HG03097 (cell line): Measurements from ENCODE around the gene NELL2.
"Not testable (repeated sequence)": the region's sequence is repeated elsewhere in the genome, so short reads cannot be mapped to it uniquely, and the experiment has no call there.

Source experiments
- ATAC-seq: cut with Tn5 transposase; IDR thresholded peaks from one replicate; pipeline ENCODE4 v1.9.1; 2021; ENCODE audit not compliant: unreplicated experiment, low FRiP score

NELL2 gene

DNA sequence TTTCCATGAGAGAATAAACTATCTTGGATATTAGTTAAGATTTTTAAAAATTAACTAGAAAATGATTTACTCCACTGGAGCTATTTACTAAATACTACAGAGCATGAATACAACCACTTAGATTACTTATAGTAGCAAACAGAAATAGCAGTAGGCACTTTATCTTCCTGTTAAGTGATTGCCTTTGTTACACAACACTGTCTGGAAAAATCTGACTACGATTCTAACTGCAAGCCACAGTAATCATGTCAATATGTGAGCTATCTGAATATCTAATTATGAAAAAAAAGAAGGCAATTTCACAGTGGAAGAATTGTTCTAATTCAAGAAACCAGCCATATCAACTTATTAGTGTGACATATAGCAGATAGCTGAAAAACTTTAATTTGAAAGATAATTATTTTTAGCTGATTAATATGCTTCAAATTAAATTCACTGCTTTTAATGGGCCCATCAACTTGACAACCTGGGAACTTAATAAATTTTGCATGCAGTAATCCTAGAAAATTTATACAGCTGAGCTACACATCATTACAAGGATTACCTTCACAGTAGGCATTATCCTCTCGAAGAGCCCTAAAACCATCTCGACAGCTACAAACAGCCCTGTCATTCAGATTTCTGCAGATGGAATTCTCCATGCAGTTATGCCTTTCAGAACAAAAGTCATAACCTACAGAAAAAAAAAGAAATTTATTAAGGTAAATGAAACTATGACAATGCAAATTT, 172.8 kb downstream of the NELL2 start:
- ATAC-seq = no peak

DNA sequence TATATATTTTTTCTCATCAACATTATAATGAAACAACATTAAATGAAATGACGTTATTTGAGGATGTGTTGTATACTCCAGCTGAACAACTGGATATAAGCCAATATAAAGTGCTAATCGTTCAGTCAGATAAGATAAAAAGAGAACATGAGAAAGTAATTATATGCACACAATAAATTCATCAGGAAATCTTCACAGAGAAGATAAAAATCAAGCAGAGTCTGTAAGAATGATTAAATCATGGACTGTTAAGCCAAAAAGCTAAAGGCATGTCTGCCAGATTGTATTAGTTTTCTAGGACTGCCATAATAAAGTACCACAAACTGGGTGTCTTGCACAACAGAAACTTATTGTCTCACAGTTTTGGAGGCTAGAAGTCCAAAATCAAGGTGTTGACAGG, 178.6 kb downstream of the NELL2 start:
- ATAC-seq = no peak

DNA sequence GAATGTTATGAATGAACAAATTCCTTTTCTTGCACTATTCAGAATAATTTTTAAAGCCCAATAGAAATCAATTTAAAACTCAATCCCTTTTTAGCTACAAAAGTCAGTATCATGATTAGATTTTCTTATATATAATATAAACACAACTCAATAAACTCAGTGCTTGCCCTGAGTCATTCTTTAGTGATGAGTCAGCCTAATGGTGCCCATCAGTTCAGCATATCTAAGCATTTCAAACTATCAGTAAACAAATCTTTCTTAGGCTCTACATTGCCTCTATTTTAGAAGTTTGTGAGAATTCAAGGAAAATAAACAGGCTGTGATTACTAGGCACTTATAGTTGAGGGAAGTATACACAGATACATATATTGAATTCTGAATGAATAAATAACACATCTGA, 179.6 kb downstream of the NELL2 start:
- ATAC-seq = no peak

DNA sequence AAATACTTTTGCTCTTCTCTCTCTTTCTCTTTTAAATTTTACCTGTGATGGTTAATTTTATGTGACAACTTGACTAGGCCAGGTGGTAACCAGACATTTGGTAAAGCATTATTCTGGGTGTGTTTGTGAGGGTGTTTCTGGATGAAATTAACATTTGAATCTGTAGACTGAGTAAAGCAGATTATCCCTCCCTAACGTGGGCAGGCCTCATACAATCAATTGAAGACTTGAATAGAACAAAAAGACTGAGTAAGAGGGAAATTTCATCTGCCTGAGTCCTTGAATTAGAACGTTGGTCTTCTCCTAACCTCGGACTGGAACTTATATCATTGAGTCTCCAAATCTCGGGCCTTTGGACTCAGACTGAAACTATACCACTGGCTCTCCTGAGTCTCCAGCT, 182.1 kb downstream of the NELL2 start:
- no peak for ATAC-seq

DNA sequence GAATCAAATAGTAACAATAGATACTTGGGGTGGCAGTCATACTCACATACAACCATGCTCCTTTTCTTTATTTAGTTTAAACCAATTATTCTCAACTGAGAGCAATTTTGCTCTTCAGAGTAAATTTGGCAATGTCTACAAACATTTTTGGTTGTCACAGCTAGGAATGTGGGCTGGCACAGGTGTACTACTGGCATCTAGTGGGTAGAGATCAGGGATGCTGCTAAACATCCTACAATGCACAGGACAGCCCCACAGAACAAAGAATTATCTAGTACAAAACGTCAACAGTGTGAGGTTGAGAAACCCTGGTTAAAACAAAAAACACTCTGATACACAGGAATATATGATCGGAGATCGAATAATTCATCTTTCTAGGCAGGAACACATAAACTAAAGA, 186.5 kb downstream of the NELL2 start:
- no peak for ATAC-seq

DNA sequence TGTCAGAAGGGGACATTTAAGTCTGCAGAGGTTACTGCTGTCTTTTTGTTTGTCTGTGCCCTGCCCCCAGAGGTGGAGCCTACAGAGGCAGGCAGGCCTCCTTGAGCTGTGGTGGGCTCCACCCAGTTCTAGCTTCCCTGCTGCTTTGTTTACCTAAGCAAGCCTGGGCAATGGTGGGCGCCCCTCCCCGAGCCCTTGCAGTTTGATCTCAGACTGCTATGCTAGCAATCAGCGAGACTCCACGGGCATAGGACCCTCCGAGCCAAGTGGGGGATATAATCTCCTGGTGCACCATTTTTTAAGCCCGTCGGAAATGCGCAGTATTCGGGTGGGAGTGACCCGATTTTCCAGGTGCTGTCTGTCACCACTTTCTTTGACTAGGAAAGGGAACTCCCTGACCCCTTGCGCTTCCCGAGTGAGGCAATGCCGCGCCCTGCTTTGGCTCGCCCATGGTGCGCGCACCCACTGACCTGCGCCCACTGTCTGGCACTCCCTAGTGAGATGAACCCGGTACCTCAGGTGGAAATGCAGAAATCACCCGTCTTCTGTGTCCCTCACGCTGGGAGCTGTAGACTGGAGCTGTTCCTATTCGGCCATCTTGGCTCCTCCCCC, 189.2 kb downstream of the NELL2 start:
- not testable (repeated sequence) for ATAC-seq

DNA sequence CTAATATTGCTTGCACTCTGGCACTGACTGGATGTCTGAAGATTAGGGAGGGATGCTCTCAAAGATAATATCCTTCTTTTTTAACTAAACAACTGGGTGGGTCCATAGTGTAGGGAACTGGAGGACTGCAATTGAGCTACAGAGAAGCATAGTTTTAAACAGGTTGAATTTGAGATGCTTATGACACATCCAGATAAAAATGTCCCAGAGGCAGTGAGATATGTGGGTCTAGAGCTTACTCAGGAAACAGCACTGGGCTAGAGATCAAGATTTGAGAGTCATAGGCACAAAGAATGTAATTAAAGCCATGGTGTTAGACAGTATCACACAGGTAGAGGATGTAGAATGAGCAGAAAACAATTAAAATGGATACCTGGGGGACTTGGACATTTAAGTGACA, 198.4 kb downstream of the NELL2 start:
- no peak for ATAC-seq

DNA sequence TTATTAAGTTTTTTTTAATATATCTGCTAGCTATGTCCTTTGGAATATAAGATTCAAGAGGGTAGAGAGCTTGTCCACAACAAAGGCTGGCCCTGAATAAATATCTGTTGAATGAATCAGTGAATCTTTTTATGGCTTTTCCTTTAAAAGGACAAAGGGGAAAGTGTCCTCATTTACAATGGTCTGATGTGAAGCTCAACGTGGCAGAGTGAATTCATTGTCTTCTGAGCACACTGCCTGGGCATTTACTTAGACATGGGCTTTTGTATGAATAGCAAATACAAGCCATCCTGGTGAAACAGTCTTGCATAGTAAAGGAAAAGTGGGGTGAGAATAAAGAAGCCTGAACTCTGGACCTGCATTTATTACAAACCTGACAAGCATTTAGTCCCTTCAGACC, 201.2 kb downstream of the NELL2 start:
- no peak for ATAC-seq

DNA sequence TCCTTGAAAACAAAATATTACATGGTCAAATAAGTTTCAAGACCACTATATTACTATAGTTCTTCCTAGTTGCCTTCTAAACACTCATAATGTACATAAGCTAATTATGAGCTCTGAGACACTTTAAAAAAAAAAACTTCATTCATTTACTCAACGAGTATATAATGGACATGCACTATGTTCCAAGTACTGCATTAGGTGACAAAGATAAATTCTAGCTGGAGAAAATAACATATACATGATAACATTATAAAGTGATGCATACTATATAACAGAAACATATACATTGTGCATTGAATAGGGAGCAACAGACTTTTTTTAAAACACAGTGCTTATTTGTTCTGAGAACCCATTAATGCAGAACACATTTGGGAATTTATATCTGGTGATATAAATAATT, 202.3 kb downstream of the NELL2 start:
- ATAC-seq = no peak

DNA sequence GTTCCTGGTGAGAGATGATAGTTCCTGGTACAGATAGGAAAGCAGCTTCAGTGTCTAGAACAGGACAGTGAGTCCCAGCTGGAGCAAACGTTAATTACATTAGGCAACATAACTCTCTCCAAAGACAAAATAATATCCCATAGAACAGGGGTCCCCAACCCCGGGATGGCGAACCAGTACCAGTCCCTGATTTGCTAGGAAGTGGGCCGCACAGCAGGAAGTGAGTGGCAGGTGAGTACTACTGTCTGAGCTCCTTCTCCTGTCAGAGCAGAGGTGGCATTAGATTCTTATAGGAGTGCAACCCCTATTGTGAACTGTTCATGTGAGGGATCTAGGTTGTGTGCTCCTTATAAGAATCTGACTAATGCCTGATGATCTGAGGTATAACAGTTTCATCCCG, 204.1 kb downstream of the NELL2 start:
- ATAC-seq = no peak

DNA sequence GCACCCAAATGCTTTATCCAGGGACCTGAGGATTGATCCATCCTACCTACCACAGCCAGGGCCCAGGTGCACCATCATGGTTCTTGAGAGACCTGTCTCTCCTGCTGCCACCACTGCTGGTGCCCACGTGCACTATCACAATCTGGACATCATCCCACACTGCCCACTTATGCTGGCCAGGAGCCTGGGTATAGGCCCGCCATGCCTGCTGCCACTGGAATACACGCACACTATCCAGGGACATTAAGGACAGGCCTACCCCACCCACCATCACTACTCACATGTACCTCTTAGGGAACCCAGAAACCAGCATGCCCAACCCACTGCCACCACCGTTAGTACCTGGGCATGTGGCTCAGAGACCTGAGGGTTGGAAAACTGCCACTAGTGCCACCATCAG, 207.7 kb downstream of the NELL2 start:
- ATAC-seq = no peak

DNA sequence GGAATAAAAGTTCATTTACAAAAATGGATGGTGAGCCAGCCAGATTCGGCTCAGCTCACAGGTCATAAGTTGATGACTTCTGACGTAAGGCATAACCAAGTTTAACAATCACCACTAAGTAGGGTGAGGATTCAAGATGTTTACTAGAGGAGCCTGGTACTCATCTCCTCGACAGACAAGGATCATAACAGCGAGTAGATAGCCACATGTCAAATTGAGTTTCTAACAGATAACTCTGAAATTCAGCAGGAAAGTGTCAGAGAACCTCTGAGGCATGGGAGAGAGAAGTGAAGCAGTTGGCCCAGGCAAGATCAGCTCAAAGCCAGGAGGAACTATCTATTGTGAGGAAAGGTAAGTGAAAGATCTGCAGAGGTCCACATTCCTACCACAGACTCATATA, 208.7 kb downstream of the NELL2 start:
- ATAC-seq = no peak

DNA sequence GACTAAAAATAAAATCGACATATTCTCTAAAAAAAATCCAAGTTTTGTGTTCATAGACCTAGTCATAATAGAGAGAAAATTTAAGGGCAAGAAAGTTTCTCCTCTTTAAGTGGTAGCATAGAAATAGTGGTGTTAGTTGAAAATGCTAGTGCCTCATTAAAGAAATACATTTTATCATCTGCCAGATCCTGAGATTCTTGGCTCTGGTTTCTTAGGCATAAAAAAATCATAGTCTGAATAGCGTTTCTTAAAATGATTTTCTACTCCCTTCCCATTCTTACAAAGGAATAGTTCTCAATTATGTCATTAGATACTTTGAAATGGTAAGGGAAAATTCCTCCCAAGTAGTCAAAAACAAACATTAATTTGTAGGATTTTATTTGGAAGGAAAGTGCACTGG, 212.8 kb downstream of the NELL2 start:
- no peak for ATAC-seq

DNA sequence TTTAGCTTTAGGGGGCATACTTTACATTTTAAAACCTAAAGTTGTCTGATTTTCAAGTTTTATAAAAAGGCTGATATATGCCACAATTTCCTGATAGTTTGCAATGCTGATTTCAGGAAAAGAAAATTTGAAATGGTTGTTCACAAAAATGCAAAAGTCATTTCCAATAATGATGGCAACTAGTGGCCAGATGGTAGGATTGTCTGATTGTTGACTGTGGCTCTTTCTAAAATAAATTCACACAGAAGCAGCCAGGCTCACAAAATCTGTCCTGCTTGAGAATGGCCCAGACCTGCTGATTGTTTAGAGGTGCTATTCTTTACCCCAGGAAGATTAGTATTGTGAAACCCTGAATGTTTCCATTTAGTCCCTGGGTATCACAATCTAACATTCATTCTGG, 220.3 kb downstream of the NELL2 start:
- no peak for ATAC-seq

DNA sequence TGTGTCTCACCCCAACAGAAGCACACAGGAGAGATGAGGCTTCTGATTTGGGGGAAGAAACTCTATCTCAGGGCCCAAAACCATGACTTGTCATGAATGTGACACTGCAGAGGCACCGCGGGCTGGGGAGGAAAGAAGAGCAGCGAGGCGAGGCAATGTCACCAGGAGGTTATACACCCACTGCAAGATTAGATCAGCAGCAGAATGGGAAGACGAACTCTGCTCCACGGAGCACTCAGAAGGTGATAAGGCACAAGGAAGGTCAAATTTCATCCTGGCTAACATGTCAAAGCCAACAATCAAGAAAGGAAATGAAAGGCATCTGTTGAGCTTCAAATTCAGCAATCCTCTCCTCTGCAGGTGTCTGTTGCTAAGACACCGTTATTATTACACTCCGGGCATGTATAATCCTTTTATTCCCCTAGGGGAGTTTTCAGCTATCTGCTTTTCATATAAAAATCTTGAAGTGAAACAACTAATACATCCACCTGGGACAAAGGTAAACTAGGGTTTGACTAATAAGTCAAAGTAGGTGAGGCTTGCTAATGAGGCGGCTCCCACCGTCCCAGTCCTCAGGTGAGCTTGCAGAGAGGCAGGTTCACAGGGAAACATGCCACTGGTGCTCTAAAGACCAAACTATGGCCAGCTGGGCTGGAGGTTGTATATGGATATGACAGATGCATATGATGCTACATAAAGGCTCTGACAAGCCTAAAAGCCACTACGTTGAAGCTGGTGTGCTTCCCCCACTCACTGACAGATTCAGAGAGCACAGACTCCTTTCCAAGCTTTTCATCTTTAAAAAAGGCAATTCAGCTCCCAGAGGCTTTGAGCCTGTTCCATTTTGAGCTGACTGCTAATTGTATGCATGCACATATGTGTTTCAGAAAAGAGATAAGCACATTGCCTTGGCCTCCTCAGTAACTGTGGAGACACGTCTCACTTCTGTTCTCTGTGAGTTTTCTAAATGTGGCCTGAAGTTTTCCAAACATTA, 221.2 kb downstream of the NELL2 start:
- no peak for ATAC-seq

DNA sequence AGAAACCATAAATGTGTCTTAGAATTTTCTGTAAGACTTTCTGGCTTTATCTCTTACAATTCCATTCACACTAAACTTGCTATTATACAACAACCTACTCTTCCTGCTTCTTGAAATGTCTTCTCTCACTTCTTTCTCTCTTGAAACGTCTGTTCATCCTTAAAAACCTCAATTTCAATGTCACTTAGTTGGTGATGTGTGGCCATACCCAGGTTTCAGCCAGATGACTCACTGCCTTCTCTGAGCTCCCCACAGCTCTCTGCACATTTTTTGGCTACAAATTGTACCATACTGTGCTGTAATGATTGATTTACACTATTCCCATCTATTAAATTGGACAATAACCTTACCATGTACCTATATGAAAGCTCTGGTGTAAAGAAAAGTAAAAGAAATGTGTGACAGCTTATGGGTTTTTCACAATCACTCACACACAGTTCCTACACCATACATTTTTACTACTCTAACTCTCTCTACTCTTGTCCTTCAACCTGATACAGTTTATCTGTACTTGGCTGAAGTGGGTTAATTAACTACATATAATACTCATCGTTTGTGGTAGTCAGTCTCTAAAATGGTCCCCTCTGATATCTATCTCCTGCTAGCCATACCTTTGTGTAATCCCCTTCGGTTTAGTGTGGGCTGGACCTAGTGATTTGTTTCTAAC, 222.1 kb downstream of the NELL2 start:
- ATAC-seq = no peak

DNA sequence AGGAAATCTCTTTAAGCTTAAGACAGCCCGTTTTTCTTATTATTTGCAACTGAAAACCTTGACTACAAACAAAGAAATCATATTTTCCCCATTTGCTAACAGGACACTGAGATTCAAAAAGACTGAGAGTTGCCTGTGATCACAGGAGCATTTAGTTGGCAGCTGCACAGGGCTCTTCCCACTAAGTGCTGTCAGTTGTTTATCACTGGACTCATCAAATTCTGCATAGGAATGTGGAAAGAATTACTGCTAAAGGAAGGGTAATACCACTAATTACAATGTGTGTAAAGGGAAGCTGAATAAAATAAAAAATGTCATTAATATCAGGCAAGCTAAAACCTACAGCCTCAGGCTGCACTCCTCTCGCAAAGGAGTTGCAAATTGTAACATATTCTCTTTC, 226.4 kb downstream of the NELL2 start:
- no peak for ATAC-seq

DNA sequence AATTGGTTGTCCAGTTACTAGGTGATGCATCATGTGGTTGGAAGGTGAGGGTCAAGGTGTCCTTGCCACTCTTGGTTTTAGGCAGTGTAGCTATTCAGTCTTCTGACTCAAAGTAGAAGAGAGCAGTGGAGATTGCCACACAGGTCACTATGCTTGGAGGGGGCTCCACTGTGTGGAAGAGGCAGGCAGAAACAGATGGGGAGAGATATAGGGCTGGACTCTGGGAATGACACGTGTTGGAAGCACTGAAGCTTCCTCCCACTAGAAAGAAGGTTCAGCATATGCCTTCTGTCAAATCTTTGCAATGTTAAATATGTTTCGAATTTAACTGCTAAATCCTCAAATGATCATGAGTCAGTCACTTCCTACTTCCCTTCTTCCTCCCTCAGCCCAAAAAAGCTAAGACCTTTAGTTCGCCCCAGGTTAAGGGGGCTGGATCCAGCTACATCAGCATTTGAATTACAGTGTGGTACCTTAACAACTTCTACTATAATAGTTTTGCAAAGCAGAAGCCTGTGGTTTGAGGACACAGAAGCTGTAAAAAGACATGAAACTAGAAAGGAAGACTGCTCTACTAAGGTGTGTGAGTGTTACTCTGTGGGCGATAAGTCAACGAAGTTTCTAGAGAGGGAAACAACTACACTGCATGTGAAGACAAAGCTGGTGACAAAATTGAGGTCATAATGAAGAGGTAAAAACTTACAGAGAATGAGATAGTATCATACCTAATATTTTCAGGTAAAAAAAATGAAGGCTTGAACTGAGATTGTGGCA, 228.0 kb downstream of the NELL2 start:
- ATAC-seq = no peak

DNA sequence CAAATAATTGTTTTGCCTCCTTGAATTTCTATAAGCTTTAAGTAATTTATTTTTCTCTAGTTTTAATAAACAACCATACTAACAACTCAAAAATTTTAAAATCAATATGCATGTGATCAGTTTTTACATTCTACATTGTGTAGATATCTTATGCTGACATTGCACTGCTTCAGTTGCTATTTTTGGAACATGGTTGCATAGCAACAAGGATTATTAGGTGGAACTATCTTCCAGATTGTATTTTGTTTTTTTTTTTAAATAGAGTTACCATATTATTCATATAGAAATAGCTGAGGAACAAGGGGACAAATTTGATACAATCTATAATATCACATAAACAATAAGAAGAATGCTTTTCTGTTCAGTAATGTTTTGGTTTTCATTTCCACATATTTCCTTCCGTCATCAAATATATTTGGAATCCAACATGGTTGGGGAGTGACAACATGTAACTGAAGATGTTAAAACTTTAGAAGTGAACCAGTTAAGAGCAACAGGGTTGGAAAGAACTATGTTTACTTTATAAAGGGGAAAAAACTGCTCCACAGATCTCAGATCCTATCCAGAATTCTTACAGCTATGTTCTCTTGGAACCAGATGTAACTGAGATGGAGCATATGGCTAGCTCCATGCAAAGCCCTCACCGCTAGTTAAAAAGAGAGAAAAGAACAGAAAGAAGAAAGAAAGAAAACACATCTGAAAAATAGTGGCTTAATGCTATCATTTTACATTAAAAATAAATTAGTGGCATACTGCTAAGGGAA, 235.5 kb downstream of the NELL2 start:
- ATAC-seq = no peak
